Dendritic cell treated with granulocyte-macrophage colony-stimulating factor and Interleukin-4, amounts not matched to agents 40 ng/mL and 50 ng/mL, for 4 days (primary cell): ENCODE results near the gene SCRN2.

Experiments used
- H3K27ac Mint-ChIP-seq: one replicate; pipeline ENCODE4 v1.8.0; 2022; ENCODE audit warnings: mild to moderate bottlenecking, mixed read lengths
- H3K27me3 Mint-ChIP-seq: one replicate; pipeline ENCODE4 v1.8.0; 2022; ENCODE audit warnings: mild to moderate bottlenecking, mixed read lengths
- H3K36me3 Mint-ChIP-seq: one replicate; pipeline ENCODE4 v1.8.0; 2022; ENCODE audit warnings: low read depth, mixed read lengths
- H3K4me1 Mint-ChIP-seq: one replicate; pipeline ENCODE4 v1.8.0; 2022; ENCODE audit warnings: low read depth, mixed read lengths
- H3K4me3 Mint-ChIP-seq: one replicate; pipeline ENCODE4 v1.8.0; 2022; ENCODE audit warnings: mild to moderate bottlenecking, moderate library complexity, mixed read lengths
- H3K9me3 Mint-ChIP-seq: one replicate; pipeline ENCODE4 v1.8.0; 2022; ENCODE audit warnings: mixed read lengths
- intact Hi-C: fragments of 100-400 bp; cut with micrococcal nuclease; formaldehyde crosslinking; loops from one replicate; pipeline ENCODE4 v1.15.0; 2022

SCRN2 gene

GRCh38 chr17:47840742-47841487 is at the start of gene SCRN2:
SCRN2 (minus strand) TSS chr17:47841273; CDS start chr17:47840843, 430 bp downstream.
- peaks cover 22% of the 10 kb centered on the region for H3K27me3 Mint-ChIP-seq
- H3K4me1 Mint-ChIP-seq, result peaks cover 18% of the 10 kb centered on the region
- no peaks in the 10 kb centered on the region for H3K9me3 Mint-ChIP-seq
- peak within 1 kb of the TSS; percentile 84 for H3K27ac Mint-ChIP-seq
- peak within 1 kb of the TSS; percentile 83 for H3K4me3 Mint-ChIP-seq
- H3K36me3 Mint-ChIP-seq, result peaks cover 39% of the 10 kb centered on the region
- intact Hi-C loops, result loop anchor here (1.0 to 5.0 kb wide), 2 partner anchors 49 to 176 kb away; no protein-coding TSS in a partner anchor

- H3K36me3 Mint-ChIP-seq, result no peaks in the 10 kb centered on the region
- H3K27me3 Mint-ChIP-seq, result peaks cover 2% of the 10 kb centered on the region
- H3K4me3 Mint-ChIP-seq, result no peak overlapping the region
- intact Hi-C loops, result loop anchor here (1.0 to 2.0 kb wide), 2 partner anchors 49 to 113 kb away; partner anchors contain the start of gene SCRN2
- H3K9me3 Mint-ChIP-seq, result no peaks in the 10 kb centered on the region
- H3K27ac Mint-ChIP-seq, result no peak overlapping the region
- peaks cover 33% of the 10 kb centered on the region for H3K4me1 Mint-ChIP-seq
Observed at GRCh38 chr17:47889734-47890529, 48.9 kb upstream of the SCRN2 start.

GRCh38 chr17:47888293-47888692 is 47.2 kb upstream of the SCRN2 start:
- H3K36me3 Mint-ChIP-seq, result no peaks in the 10 kb centered on the region
- no peaks in the 10 kb centered on the region for H3K9me3 Mint-ChIP-seq
- intact Hi-C loops, result no loop called here
- no peak overlapping the region for H3K27ac Mint-ChIP-seq
- no peak overlapping the region for H3K4me3 Mint-ChIP-seq
- H3K27me3 Mint-ChIP-seq, result peaks cover 2% of the 10 kb centered on the region
- peaks cover 23% of the 10 kb centered on the region for H3K4me1 Mint-ChIP-seq

- no peak overlapping the region for H3K27ac Mint-ChIP-seq
- H3K9me3 Mint-ChIP-seq, result no peaks in the 10 kb centered on the region
- no peaks in the 10 kb centered on the region for H3K36me3 Mint-ChIP-seq
- intact Hi-C loops, result no loop called here
- peaks cover 24% of the 10 kb centered on the region for H3K4me1 Mint-ChIP-seq
- H3K4me3 Mint-ChIP-seq, result no peak overlapping the region
- peaks cover 5% of the 10 kb centered on the region for H3K27me3 Mint-ChIP-seq
Observed at GRCh38 chr17:47884905-47885730, 44.0 kb upstream of the SCRN2 start.

- Mint-ChIP-seq H3K4me3 (no peak overlapping the region), H3K9me3 (no peaks in the 10 kb centered on the region), H3K27ac (no peak overlapping the region), H3K27me3 (peaks cover 6% of the 10 kb centered on the region), H3K36me3 (no peaks in the 10 kb centered on the region), H3K4me1 (peaks cover 21% of the 10 kb centered on the region)
- intact Hi-C loops, result no loop called here
Observed at GRCh38 chr17:47884427-47884740, 43.3 kb upstream of the SCRN2 start.

GRCh38 chr17:47883589-47884426 is 42.7 kb upstream of the SCRN2 start:
- Mint-ChIP-seq H3K36me3 (no peaks in the 10 kb centered on the region), H3K9me3 (no peaks in the 10 kb centered on the region), H3K4me3 (no peak overlapping the region), H3K27me3 (peaks cover 12% of the 10 kb centered on the region), H3K27ac (no peak overlapping the region), H3K4me1 (peaks cover 21% of the 10 kb centered on the region)
- intact Hi-C loops, result no loop called here

GRCh38 chr17:47882695-47883588 is 41.9 kb upstream of the SCRN2 start:
- Mint-ChIP-seq H3K27ac (peak overlapping the region; percentile 10), H3K36me3 (no peaks in the 10 kb centered on the region), H3K4me1 (peaks cover 26% of the 10 kb centered on the region), H3K4me3 (no peak overlapping the region), H3K9me3 (no peaks in the 10 kb centered on the region), H3K27me3 (peaks cover 17% of the 10 kb centered on the region)
- intact Hi-C loops, result no loop called here

GRCh38 chr17:47882247-47882646 is 41.2 kb upstream of the SCRN2 start:
- peak overlapping the region; percentile 35 for H3K4me3 Mint-ChIP-seq
- intact Hi-C loops, result no loop called here
- no peaks in the 10 kb centered on the region for H3K36me3 Mint-ChIP-seq
- peak overlapping the region; percentile 10 for H3K27ac Mint-ChIP-seq
- peaks cover 17% of the 10 kb centered on the region for H3K27me3 Mint-ChIP-seq
- peaks cover 33% of the 10 kb centered on the region for H3K4me1 Mint-ChIP-seq
- H3K9me3 Mint-ChIP-seq, result no peaks in the 10 kb centered on the region

- no peaks in the 10 kb centered on the region for H3K9me3 Mint-ChIP-seq
- peaks cover 24% of the 10 kb centered on the region for H3K27me3 Mint-ChIP-seq
- intact Hi-C loops, result no loop called here
- H3K36me3 Mint-ChIP-seq, result no peaks in the 10 kb centered on the region
- no peak overlapping the region for H3K27ac Mint-ChIP-seq
- peaks cover 34% of the 10 kb centered on the region for H3K4me1 Mint-ChIP-seq
- no peak overlapping the region for H3K4me3 Mint-ChIP-seq
Observed at GRCh38 chr17:47879776-47880454, 38.8 kb upstream of the SCRN2 start.

GRCh38 chr17:47879028-47879585 is 38.0 kb upstream of the SCRN2 start:
- Mint-ChIP-seq H3K4me3 (no peak overlapping the region), H3K36me3 (no peaks in the 10 kb centered on the region), H3K9me3 (peaks cover 2% of the 10 kb centered on the region), H3K4me1 (peaks cover 39% of the 10 kb centered on the region), H3K27ac (no peak overlapping the region), H3K27me3 (peaks cover 27% of the 10 kb centered on the region)
- intact Hi-C loops, result no loop called here

GRCh38 chr17:47878203-47879027 is 37.3 kb upstream of the SCRN2 start:
- intact Hi-C loops, result no loop called here
- Mint-ChIP-seq H3K27me3 (peaks cover 33% of the 10 kb centered on the region), H3K9me3 (peaks cover 9% of the 10 kb centered on the region), H3K36me3 (no peaks in the 10 kb centered on the region), H3K4me3 (no peak overlapping the region), H3K27ac (no peak overlapping the region), H3K4me1 (peaks cover 44% of the 10 kb centered on the region)
